RWPE2 (cell line): ENCODE data around the gene GH1.
"Not testable (repeated sequence)": the region's sequence is repeated elsewhere in the genome, so short reads cannot be mapped to it uniquely, and the experiment has no call there.

ENCODE experiments used
- ATAC-seq: fragments of 200-7000 bp; cut with Tn5 transposase; 3 replicates; pipeline ENCODE4 v1.9.1; 2021; ENCODE audit warnings: low read depth
- DNase-seq: peaks from one replicate; pipeline ENCODE4 v3.0.0-alpha.2; 2020; ENCODE audit warnings: low spot score
- H3K27ac ChIP-seq: fragments of 450-650 bp; 2 replicates; pipeline ENCODE4 v1.5.1; 2017; ENCODE audit warnings: mild to moderate bottlenecking; ENCODE audit not compliant: poor library complexity, severe bottlenecking
- H3K27me3 ChIP-seq: fragments of 250-450 bp; sonication (Bioruptor Pico); 2 replicates; pipeline ENCODE4 v1.5.1; 2021; ENCODE audit warnings: mild to moderate bottlenecking, moderate library complexity; ENCODE audit not compliant: insufficient read depth, poor library complexity, severe bottlenecking
- H3K36me3 ChIP-seq: fragments of 250-450 bp; sonication (Bioruptor Pico); 2 replicates; pipeline ENCODE4 v1.5.1; 2020; ENCODE audit warnings: low read depth, mild to moderate bottlenecking, moderate library complexity
- H3K4me1 ChIP-seq: fragments of 250-450 bp; sonication (Bioruptor Pico); 2 replicates; pipeline ENCODE4 v1.5.1; 2021; ENCODE audit warnings: mild to moderate bottlenecking, moderate library complexity; ENCODE audit not compliant: insufficient read depth, poor library complexity, severe bottlenecking
- H3K4me3 ChIP-seq: fragments of 250-450 bp; sonication (Bioruptor Pico); 2 replicates; pipeline ENCODE4 v1.5.1; 2021; ENCODE audit warnings: mild to moderate bottlenecking, moderate library complexity; ENCODE audit not compliant: severe bottlenecking
- H3K9me3 ChIP-seq: fragments of 250-450 bp; sonication (Bioruptor Pico); 2 replicates; pipeline ENCODE4 v1.5.1; 2021; ENCODE audit warnings: mild to moderate bottlenecking, moderate library complexity; ENCODE audit not compliant: severe bottlenecking
- TF ChIP-seq, protein P1 (sequence below): fragments of 450-650 bp; IDR thresholded peaks from one replicate; pipeline ENCODE4 v1.5.1; 2017; ENCODE audit warnings: mild to moderate bottlenecking, moderate library complexity; ENCODE audit not compliant: poor library complexity, severe bottlenecking

Gene GH1

DNA sequence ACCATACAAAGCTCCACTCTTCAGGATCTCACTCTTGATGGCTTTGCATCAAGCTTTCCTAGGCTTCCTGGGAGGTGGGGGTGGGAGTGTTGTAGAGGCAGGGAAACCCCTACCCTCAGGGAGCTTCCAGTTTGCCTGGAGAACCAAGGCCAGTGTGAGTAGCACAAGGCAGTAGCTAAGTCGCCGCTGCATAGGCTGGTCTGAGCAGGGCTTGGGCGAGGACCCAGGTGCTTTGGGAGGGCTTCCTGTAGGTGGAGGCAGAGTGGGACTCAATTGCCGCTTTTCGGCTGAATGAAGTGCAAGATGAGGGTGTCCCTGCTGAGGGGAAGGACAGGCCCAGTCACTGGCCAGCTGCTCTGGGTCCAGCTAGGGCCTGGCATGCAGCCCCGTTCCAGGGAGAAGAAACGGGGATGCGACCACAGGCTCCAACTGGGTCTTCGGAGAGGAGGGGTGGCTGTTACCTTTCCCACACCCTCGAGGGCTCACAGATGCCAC, 9.6 kb upstream of the GH1 start:
- H3K36me3 ChIP-seq = no peaks in the 10 kb centered on the region
- H3K4me1 ChIP-seq = no peaks in the 10 kb centered on the region
- TF ChIP-seq, protein P1, sequence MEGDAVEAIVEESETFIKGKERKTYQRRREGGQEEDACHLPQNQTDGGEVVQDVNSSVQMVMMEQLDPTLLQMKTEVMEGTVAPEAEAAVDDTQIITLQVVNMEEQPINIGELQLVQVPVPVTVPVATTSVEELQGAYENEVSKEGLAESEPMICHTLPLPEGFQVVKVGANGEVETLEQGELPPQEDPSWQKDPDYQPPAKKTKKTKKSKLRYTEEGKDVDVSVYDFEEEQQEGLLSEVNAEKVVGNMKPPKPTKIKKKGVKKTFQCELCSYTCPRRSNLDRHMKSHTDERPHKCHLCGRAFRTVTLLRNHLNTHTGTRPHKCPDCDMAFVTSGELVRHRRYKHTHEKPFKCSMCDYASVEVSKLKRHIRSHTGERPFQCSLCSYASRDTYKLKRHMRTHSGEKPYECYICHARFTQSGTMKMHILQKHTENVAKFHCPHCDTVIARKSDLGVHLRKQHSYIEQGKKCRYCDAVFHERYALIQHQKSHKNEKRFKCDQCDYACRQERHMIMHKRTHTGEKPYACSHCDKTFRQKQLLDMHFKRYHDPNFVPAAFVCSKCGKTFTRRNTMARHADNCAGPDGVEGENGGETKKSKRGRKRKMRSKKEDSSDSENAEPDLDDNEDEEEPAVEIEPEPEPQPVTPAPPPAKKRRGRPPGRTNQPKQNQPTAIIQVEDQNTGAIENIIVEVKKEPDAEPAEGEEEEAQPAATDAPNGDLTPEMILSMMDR = no peak
- no peak overlapping the region for H3K4me3 ChIP-seq
- no peaks in the 10 kb centered on the region for H3K9me3 ChIP-seq
- ATAC-seq (no peak), DNase-seq (no peak)
- no peaks in the 10 kb centered on the region for H3K27me3 ChIP-seq
- no peak overlapping the region for H3K27ac ChIP-seq

- H3K27ac ChIP-seq = no peak overlapping the region
- no peaks in the 10 kb centered on the region for H3K27me3 ChIP-seq
- H3K9me3 ChIP-seq = no peaks in the 10 kb centered on the region
- no peak for ATAC-seq
- no peaks in the 10 kb centered on the region for H3K36me3 ChIP-seq
- H3K4me1 ChIP-seq = no peaks in the 10 kb centered on the region
- no peak for DNase-seq
- H3K4me3 ChIP-seq = no peak overlapping the region
- TF ChIP-seq, protein P1 = no peak
Measured at GRCh38 chr17:63927464-63928171, 9.0 kb upstream of the GH1 start.

DNA sequence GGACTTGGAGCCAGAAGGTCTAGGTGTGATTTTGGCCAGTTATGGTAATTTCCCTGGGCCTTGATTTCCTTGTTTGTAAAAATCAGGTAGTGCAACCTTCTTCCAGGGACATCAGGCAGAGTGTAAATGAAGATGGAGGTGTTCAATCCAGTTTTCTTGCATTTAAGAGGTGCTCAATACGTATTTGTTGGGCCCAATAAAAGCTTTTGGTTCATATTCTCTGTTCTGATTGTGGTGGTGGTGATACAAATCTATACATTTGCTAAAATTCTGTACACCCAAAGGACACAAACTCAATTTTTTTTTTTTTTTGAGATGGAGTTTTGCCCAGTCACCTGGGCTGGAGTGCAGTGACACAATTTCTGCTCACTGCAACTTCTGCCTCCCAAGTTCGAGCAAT, 7.5 kb upstream of the GH1 start:
- H3K27me3 ChIP-seq = no peaks in the 10 kb centered on the region
- ATAC-seq (no peak), DNase-seq (no peak)
- no peaks in the 10 kb centered on the region for H3K4me1 ChIP-seq
- TF ChIP-seq, protein P1 = no peak
- no peak overlapping the region for H3K27ac ChIP-seq
- no peaks in the 10 kb centered on the region for H3K9me3 ChIP-seq
- no peaks in the 10 kb centered on the region for H3K36me3 ChIP-seq
- no peak overlapping the region for H3K4me3 ChIP-seq

DNA sequence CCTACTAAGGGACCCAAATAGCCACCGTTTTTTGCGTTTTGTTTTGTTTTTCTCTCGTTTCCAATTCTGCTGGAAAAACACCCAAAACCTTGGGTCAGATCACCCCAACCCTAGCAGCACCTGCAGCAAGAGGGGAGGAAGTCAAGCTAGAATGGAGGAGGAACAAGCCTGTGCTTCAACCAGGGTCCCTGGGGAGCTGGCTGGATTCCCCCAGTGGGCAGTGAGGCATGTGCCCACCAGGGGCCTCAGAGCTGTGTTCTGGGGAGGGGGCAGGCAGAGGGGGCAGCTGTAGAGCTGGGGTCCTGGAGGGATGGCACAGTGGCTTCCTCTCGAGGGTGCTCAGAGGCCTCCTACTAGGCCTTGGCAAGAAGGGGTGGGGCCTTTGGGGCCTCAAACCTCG, 7.0 kb upstream of the GH1 start:
- no peaks in the 10 kb centered on the region for H3K9me3 ChIP-seq
- ATAC-seq (no peak), DNase-seq (no peak)
- no peak overlapping the region for H3K27ac ChIP-seq
- no peaks in the 10 kb centered on the region for H3K27me3 ChIP-seq
- no peak overlapping the region for H3K4me3 ChIP-seq
- TF ChIP-seq, protein P1 = no peak
- H3K36me3 ChIP-seq = no peaks in the 10 kb centered on the region
- H3K4me1 ChIP-seq = no peaks in the 10 kb centered on the region

DNA sequence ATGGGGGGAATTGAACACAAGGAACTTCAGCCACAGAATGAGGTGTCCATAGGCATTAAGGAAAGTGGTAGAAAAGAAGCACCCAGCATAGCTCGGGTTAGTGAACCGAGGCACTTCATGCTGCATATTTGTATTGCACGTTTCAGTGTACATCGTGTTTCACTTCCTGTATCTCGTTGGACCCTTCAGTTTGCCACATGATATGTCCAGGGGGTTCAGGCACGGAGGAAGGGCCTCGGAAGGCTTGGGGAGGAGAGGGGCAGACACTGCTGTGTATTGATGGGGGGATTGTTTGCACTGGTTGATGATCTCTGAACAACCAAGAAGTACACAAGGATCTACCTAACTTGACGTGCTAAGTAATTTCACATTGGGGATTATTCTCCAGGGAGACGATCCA, 3.8 kb upstream of the GH1 start:
- not testable (repeated sequence) for H3K4me1 ChIP-seq

DNA sequence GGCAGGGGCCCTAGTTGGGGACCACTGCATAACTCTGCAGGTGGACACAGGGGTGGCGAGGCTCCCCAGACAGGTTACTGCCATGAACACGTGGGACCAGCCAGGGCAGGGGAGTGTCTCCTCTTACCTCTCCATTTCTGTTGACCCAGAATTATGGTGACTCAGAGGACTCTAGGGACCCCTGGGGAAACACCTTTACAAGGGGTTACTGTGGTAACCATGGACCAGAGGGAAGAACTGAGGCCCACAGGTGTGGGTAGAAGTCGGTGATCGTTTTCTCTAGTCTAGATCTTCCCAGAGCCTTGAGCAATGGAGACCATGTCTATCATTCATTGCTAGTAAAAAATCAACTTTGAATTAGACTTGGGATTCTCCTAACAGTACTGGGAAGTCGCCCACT, 2.1 kb upstream of the GH1 start:
- not testable (repeated sequence) for H3K4me1 ChIP-seq, H3K27ac ChIP-seq, DNase-seq, H3K9me3 ChIP-seq, ATAC-seq, H3K4me3 ChIP-seq, H3K36me3 ChIP-seq, H3K27me3 ChIP-seq

More for the DNA sequence above, 3.8 kb upstream of the GH1 start:
- H3K4me3 ChIP-seq, H3K27me3 ChIP-seq, H3K36me3 ChIP-seq, H3K27ac ChIP-seq, DNase-seq, ATAC-seq, H3K9me3 ChIP-seq: not testable (repeated sequence)

GRCh38 chr17:63920050-63920449, 1.4 kb upstream of the GH1 start:
- H3K4me3 ChIP-seq, H3K4me1 ChIP-seq, H3K27ac ChIP-seq, H3K27me3 ChIP-seq, H3K36me3 ChIP-seq, H3K9me3 ChIP-seq, DNase-seq, ATAC-seq: not testable (repeated sequence)
